Kidney epithelial cell (primary cell): ENCODE results near the gene NPTXR. TPM values are rescaled to one million over a fixed set of nuclear protein-coding genes. Genes with fewer than 3 reads are reported as not detected.

Source experiments
- DNase-seq: peaks from one replicate; pipeline ENCODE4 v3.0.0-alpha.2; 2010; ENCODE audit warnings: low read depth
- H3K27me3 ChIP-seq: 2 replicates; pipeline ENCODE4 v1.6.0; 2011; ENCODE audit warnings: low read length; ENCODE audit not compliant: control insufficient read depth, insufficient read depth
- H3K36me3 ChIP-seq: 2 replicates; pipeline ENCODE4 v1.5.1; 2011; ENCODE audit warnings: low read length; ENCODE audit not compliant: control insufficient read depth, insufficient read depth
- H3K4me3 ChIP-seq: 2 replicates; pipeline ENCODE4 v1.5.1; 2011; ENCODE audit warnings: low read depth, mild to moderate bottlenecking, control low read depth, low read length
- total RNA-seq: library from RNA; depleted of rRNA; stranded (reverse); fragments of >200 nt; gene quantifications from 2 replicates; pipeline ENCODE4 v1.2.3, GENCODE V29; 2015
- TF ChIP-seq, protein P1 (sequence below): IDR thresholded peaks from 2 replicates; pipeline ENCODE4 v1.5.1; 2011; ENCODE audit warnings: mild to moderate bottlenecking, moderate library complexity, low read length, control low read depth, inconsistent platforms; ENCODE audit not compliant: insufficient read depth, poor library complexity, severe bottlenecking

Gene NPTXR
- total RNA-seq, 1 donor from 2014 or later: 2.4 TPM

DNA sequence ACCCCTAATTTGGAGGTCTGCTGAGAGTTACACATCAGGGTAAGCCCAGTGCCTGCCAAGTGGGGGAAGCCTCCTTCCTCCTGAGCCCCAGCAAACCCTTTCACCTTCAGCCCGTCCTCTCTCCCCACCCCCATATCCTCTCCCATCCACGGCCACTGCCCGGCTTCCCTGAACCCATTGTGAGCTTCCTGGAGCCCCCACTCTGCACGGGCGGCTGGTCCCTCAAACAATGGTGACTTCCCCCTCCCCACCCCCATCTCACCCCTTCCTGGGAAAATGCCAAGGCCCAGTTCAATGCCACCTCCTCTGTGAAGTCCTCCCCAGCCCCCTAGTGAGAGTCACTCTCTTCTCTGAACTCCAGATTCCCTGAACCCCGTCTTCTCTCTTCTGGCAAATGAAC, 67.7 kb downstream of the NPTXR start:
- TF ChIP-seq, protein P1, sequence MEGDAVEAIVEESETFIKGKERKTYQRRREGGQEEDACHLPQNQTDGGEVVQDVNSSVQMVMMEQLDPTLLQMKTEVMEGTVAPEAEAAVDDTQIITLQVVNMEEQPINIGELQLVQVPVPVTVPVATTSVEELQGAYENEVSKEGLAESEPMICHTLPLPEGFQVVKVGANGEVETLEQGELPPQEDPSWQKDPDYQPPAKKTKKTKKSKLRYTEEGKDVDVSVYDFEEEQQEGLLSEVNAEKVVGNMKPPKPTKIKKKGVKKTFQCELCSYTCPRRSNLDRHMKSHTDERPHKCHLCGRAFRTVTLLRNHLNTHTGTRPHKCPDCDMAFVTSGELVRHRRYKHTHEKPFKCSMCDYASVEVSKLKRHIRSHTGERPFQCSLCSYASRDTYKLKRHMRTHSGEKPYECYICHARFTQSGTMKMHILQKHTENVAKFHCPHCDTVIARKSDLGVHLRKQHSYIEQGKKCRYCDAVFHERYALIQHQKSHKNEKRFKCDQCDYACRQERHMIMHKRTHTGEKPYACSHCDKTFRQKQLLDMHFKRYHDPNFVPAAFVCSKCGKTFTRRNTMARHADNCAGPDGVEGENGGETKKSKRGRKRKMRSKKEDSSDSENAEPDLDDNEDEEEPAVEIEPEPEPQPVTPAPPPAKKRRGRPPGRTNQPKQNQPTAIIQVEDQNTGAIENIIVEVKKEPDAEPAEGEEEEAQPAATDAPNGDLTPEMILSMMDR: no peak
- DNase-seq: no peak

DNA sequence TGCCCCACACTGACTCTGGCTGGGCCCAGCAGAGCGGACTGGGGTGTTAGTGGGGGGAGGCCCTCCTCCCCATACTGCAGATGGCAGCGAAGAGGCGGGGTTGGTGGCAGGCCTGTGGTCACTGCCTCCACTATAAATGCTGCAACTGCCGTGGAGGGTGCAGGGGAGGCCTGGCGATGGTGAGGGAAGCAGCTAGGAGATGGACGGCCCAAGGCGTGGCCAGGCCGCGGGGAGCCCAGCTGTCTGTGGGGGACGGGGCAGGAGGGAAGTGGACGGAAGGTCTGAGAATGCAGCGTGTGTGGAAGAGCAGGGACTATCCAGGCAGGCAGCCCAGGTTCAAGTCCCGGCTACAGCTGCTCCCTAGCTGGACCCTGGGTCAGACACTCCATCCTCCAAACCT, 68.2 kb downstream of the NPTXR start:
- TF ChIP-seq, protein P1: no peak
- Histone ChIP-seq H3K36me3 (no peaks in the 10 kb centered on the region), H3K4me3 (no peak overlapping the region), H3K27me3 (peaks cover 2% of the 10 kb centered on the region)
- no peak for DNase-seq

More for the DNA sequence above, 67.7 kb downstream of the NPTXR start:
- H3K27me3 ChIP-seq: peaks cover 2% of the 10 kb centered on the region
- no peaks in the 10 kb centered on the region for H3K36me3 ChIP-seq
- no peak overlapping the region for H3K4me3 ChIP-seq

DNA sequence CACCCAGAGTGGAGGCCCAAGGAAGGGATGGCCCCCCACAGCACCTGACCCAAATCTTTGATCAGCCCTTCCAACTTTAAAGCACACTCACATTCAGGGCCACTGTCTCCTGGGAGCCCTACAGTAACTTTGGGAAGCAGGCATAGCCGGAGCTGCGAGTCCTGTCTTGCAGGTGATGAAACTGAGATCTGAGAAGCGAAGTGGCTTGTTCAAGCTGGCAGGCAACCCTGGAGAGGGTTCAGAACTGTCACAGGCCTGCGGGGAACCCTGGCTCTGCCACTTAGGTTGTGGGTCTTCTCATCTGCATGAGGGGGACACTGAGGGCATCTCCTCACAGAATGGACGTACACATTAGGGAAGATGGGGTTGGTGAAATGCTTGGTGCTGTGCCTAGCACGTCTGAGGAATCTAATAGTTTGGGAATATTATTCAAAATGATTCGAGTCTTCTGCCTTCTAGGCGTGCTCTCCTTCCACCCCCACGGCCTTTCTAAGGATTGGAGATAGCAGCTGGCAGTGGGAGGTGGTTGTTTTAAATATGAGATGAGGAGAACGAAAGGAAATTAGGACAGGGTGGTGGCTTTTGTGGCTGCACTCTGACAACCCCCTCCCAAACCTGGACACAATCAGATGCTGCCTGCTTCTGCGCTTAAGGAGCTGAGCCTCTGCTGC, 69.2 kb downstream of the NPTXR start:
- no peak for DNase-seq
- no peaks in the 10 kb centered on the region for H3K36me3 ChIP-seq
- no peak overlapping the region for H3K4me3 ChIP-seq
- H3K27me3 ChIP-seq: peaks cover 2% of the 10 kb centered on the region
- TF ChIP-seq, protein P1: no peak

DNA sequence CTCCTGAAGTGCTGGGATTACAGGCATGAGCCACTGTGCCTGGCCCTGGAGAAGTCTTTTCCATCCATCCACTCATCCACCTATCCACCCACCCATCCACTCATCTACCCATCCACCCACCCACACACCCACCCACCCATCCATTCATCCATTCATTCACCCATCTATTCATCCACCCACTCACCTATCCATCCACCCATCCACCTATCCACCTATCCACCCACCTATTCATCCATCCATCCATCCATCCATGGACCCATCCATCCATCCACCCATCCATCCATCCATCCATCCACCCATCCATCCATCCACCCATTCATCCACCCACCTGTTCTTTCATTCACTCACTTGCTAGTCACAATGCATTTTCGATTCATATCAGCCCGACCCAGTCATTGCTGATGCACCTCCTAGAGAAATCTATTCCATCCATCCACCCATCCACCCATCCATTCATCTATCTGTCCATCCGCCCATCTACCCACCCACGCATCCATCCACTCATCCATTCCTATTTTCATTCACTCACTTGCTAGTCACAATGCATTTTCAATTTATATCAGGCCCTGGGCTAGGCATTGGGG, 70.4 kb downstream of the NPTXR start:
- Histone ChIP-seq H3K4me3 (no peak overlapping the region), H3K27me3 (peaks cover 2% of the 10 kb centered on the region), H3K36me3 (no peaks in the 10 kb centered on the region)
- no peak for DNase-seq
- TF ChIP-seq, protein P1: no peak

DNA sequence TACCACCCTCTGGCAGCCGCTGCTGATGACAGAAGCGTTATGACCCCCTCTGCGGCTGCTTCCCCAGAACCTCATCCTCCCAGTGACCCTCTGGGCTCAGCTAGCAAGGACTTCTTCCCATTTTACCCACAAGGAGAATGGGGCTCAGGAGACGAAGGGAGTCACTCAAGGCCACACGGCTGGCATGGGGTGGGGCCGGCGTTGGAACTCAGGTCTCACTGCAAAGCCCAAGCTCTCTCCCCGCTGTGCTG, 71.3 kb downstream of the NPTXR start:
- no peak overlapping the region for H3K4me3 ChIP-seq
- TF ChIP-seq, protein P1: no peak
- H3K27me3 ChIP-seq: peaks cover 3% of the 10 kb centered on the region
- H3K36me3 ChIP-seq: no peaks in the 10 kb centered on the region
- no peak for DNase-seq

DNA sequence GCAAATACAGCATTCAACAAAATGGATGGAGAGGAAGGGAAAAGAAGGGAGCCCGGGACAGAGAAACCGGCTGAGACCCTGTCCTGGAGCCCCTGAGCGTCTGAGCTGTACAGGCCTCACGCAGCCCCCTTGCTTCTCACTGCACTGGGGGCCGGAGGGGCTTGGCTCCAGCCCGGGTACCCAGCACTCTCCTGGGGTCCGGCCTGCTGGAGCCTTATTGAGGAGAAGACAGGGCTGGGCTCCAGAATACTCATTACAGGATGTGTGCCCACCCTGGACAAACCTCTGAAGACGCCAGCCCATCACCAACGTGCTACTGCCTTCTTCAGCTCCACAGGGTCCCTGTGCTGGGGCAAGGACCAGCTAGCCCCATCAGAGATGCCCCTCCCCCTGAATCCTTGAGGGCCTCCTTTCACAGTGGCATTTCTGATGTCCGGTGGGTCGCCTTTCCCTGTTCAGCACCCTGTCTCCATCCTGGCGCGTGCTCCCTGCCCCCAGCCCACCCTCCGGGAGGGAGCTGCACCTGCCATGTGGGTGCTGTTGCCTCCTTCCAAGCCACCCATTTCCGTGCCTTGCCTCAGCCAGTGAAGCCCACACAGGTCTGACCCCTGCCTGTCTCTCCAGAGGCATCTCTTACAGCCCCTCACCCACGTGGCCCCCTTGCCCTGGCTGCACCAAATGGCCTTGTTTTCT, 73.4 kb downstream of the NPTXR start:
- no peak overlapping the region for H3K4me3 ChIP-seq
- H3K36me3 ChIP-seq: no peaks in the 10 kb centered on the region
- no peak for DNase-seq
- peaks cover 13% of the 10 kb centered on the region for H3K27me3 ChIP-seq
- TF ChIP-seq, protein P1: no peak
